Neural cell (in vitro differentiated cells): ENCODE data around the gene CDC25A. TPM values are rescaled to one million over a fixed set of nuclear protein-coding genes. Genes with fewer than 3 reads are reported as not detected.

Experiments
- H2AFZ ChIP-seq: fragments of 200-600, 300-800 bp; sonication (generic), shearing (Covaris generic); 2 replicates; pipeline ENCODE4 v1.6.0; 2014; ENCODE audit warnings: low read depth, mild to moderate bottlenecking, antibody characterized with exemption, low read length, moderate library complexity
- H3F3A ChIP-seq: fragments of 200-600 bp; shearing (Covaris generic); 2 replicates; pipeline ENCODE4 v1.6.1; 2016; ENCODE audit warnings: mild to moderate bottlenecking, moderate library complexity, mixed read lengths, antibody characterized with exemption, low read length; ENCODE audit not compliant: insufficient read depth, poor library complexity, severe bottlenecking
- H3K27ac ChIP-seq: fragments of 200-600, 300-800 bp; sonication (generic), shearing (Covaris generic); 2 replicates; pipeline ENCODE4 v1.5.1; 2014; ENCODE audit warnings: mild to moderate bottlenecking, low read length, moderate library complexity
- H3K27me3 ChIP-seq: fragments of 300-800, 200-600 bp; sonication (generic), shearing (Covaris generic); 2 replicates; pipeline ENCODE4 v1.6.0; 2014; ENCODE audit warnings: mild to moderate bottlenecking, low read depth, low read length, moderate library complexity; ENCODE audit not compliant: insufficient read depth
- H3K36me3 ChIP-seq: fragments of 300-800, 200-600 bp; sonication (generic), shearing (Covaris generic); 2 replicates; pipeline ENCODE4 v1.5.1; 2014; ENCODE audit warnings: mild to moderate bottlenecking, antibody characterized with exemption, low read length, moderate library complexity; ENCODE audit not compliant: insufficient read depth
- H3K4me2 ChIP-seq: fragments of 300-800, 200-600 bp; sonication (generic), shearing (Covaris generic); 2 replicates; pipeline ENCODE4 v1.6.0; 2014; ENCODE audit warnings: mild to moderate bottlenecking, low read length
- H3K4me3 ChIP-seq: fragments of 300-800, 200-600 bp; sonication (generic), shearing (Covaris generic); 2 replicates; pipeline ENCODE4 v1.5.1; 2014; ENCODE audit warnings: mild to moderate bottlenecking, low read length, moderate library complexity
- H3K79me2 ChIP-seq: fragments of 200-600 bp; shearing (Covaris generic); replicated peaks from 2 replicates; pipeline ENCODE4 v1.6.0; 2014; ENCODE audit warnings: mild to moderate bottlenecking, low read length, moderate library complexity; ENCODE audit not compliant: insufficient read depth
- H3K9ac ChIP-seq: fragments of 300-800, 200-600 bp; sonication (generic), shearing (Covaris generic); 2 replicates; pipeline ENCODE4 v1.6.1; 2016; ENCODE audit warnings: mild to moderate bottlenecking, low read length, mixed read lengths
- H3K9me2 ChIP-seq: fragments of 200-600 bp; shearing (Covaris generic); 2 replicates; pipeline ENCODE4 v1.6.1; 2016; ENCODE audit warnings: mild to moderate bottlenecking, low read length, mixed read lengths; ENCODE audit not compliant: insufficient read depth
- H3K9me3 ChIP-seq: fragments of 200-600, 300-800 bp; sonication (generic), shearing (Covaris generic); 2 replicates; pipeline ENCODE4 v1.6.1; 2016; ENCODE audit warnings: mild to moderate bottlenecking, mixed run types, low read length, moderate library complexity, mixed read lengths
- H4K20me1 ChIP-seq: fragments of 200-600 bp; shearing (Covaris generic); 2 replicates; pipeline ENCODE4 v1.6.1; 2016; ENCODE audit warnings: mild to moderate bottlenecking, mixed run types; ENCODE audit not compliant: insufficient read depth
- EP300 ChIP-seq: fragments of 450-650 bp; conservative IDR thresholded peaks from 2 replicates; pipeline ENCODE4 v1.6.1; 2014; ENCODE audit warnings: antibody characterized with exemption, mild to moderate bottlenecking, moderate library complexity; ENCODE audit not compliant: poor library complexity, severe bottlenecking
- EZH2 ChIP-seq: fragments of 200-600, 300-800 bp; shearing (Covaris generic), sonication (generic); IDR thresholded peaks from 2 replicates; pipeline ENCODE4 v1.6.1; 2014; ENCODE audit warnings: antibody characterized with exemption, low read length, borderline replicate concordance, mild to moderate bottlenecking; ENCODE audit not compliant: insufficient read depth, poor library complexity, severe bottlenecking
- MXI1 ChIP-seq: fragments of 450-650 bp; conservative IDR thresholded peaks from 2 replicates; pipeline ENCODE4 v1.6.1; 2014; ENCODE audit warnings: antibody characterized with exemption, mild to moderate bottlenecking; ENCODE audit not compliant: poor library complexity, severe bottlenecking
- POLR2AphosphoS5 ChIP-seq: IDR thresholded peaks from 2 replicates; pipeline ENCODE4 v1.6.1; 2012
- RAD21 ChIP-seq: fragments of 450-650 bp; conservative IDR thresholded peaks from 2 replicates; pipeline ENCODE4 v1.6.1; 2014; ENCODE audit warnings: antibody characterized with exemption, mild to moderate bottlenecking, moderate library complexity
- SMC3 ChIP-seq: fragments of 450-650 bp; conservative IDR thresholded peaks from 2 replicates; pipeline ENCODE4 v1.6.1; 2014; ENCODE audit warnings: antibody characterized with exemption, mild to moderate bottlenecking, moderate library complexity; ENCODE audit not compliant: poor library complexity
- TAF1 ChIP-seq: IDR thresholded peaks from 2 replicates; pipeline ENCODE4 v1.6.1; 2012; ENCODE audit warnings: low read depth
- polyA plus RNA-seq: library from polyadenylated mRNA; depleted of rRNA; stranded (reverse); fragments of >200 nt; gene quantifications from 2 replicates; pipeline ENCODE4 v1.2.3, GENCODE V29; 2014
- TF ChIP-seq, protein P1 (sequence below): fragments of 450-650 bp; IDR thresholded peaks from 2 replicates; pipeline ENCODE4 v1.5.1; 2014; ENCODE audit warnings: antibody characterized with exemption, mild to moderate bottlenecking, moderate library complexity; ENCODE audit not compliant: poor library complexity, severe bottlenecking
- TF ChIP-seq, protein P2 (sequence below): IDR thresholded peaks from 2 replicates; pipeline ENCODE4 v1.6.1; 2012; ENCODE audit warnings: borderline replicate concordance

Gene CDC25A
- polyA plus RNA-seq, 1 donor from 2014 or later = 12.3 TPM

DNA sequence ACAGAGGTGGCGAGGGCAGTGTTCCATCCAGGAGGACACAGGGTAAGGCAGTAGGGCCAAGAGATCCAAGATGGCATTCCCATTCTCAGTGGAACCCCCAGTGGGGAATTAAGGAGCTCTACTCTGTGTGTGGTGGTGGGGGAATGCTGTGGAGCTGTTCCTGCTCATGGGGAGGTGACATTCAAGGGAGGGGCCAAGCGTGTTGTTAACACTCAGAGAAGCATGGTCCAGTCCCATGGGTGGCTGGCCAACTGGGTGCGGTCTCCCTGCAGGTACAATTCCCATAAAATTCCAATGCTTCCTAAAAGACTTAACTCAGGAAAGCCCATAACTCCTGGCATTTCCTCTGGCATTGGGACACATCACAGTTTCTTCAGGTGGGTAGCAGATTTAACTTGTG, 37.4 kb upstream of the CDC25A start:
- Histone ChIP-seq H4K20me1 (no peaks in the 10 kb centered on the region), H3K36me3 (no peaks in the 10 kb centered on the region), H3F3A (no peaks in the 10 kb centered on the region), H3K27ac (no peak overlapping the region), H2AFZ (no peak overlapping the region), H3K9ac (no peak overlapping the region), H3K4me3 (no peak overlapping the region), H3K27me3 (no peaks in the 10 kb centered on the region), H3K79me2 (no peaks in the 10 kb centered on the region), H3K4me2 (no peak overlapping the region), H3K9me2 (no peaks in the 10 kb centered on the region), H3K9me3 (no peaks in the 10 kb centered on the region)
- TF ChIP-seq EP300 (no peak), RAD21 (no peak), EZH2 (no peak), TAF1 (no peak), SMC3 (no peak), MXI1 (no peak), POLR2AphosphoS5 (no peak)
- TF ChIP-seq, protein P1, sequence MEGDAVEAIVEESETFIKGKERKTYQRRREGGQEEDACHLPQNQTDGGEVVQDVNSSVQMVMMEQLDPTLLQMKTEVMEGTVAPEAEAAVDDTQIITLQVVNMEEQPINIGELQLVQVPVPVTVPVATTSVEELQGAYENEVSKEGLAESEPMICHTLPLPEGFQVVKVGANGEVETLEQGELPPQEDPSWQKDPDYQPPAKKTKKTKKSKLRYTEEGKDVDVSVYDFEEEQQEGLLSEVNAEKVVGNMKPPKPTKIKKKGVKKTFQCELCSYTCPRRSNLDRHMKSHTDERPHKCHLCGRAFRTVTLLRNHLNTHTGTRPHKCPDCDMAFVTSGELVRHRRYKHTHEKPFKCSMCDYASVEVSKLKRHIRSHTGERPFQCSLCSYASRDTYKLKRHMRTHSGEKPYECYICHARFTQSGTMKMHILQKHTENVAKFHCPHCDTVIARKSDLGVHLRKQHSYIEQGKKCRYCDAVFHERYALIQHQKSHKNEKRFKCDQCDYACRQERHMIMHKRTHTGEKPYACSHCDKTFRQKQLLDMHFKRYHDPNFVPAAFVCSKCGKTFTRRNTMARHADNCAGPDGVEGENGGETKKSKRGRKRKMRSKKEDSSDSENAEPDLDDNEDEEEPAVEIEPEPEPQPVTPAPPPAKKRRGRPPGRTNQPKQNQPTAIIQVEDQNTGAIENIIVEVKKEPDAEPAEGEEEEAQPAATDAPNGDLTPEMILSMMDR = no peak
- TF ChIP-seq, protein P2, sequence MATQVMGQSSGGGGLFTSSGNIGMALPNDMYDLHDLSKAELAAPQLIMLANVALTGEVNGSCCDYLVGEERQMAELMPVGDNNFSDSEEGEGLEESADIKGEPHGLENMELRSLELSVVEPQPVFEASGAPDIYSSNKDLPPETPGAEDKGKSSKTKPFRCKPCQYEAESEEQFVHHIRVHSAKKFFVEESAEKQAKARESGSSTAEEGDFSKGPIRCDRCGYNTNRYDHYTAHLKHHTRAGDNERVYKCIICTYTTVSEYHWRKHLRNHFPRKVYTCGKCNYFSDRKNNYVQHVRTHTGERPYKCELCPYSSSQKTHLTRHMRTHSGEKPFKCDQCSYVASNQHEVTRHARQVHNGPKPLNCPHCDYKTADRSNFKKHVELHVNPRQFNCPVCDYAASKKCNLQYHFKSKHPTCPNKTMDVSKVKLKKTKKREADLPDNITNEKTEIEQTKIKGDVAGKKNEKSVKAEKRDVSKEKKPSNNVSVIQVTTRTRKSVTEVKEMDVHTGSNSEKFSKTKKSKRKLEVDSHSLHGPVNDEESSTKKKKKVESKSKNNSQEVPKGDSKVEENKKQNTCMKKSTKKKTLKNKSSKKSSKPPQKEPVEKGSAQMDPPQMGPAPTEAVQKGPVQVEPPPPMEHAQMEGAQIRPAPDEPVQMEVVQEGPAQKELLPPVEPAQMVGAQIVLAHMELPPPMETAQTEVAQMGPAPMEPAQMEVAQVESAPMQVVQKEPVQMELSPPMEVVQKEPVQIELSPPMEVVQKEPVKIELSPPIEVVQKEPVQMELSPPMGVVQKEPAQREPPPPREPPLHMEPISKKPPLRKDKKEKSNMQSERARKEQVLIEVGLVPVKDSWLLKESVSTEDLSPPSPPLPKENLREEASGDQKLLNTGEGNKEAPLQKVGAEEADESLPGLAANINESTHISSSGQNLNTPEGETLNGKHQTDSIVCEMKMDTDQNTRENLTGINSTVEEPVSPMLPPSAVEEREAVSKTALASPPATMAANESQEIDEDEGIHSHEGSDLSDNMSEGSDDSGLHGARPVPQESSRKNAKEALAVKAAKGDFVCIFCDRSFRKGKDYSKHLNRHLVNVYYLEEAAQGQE = no peak

DNA sequence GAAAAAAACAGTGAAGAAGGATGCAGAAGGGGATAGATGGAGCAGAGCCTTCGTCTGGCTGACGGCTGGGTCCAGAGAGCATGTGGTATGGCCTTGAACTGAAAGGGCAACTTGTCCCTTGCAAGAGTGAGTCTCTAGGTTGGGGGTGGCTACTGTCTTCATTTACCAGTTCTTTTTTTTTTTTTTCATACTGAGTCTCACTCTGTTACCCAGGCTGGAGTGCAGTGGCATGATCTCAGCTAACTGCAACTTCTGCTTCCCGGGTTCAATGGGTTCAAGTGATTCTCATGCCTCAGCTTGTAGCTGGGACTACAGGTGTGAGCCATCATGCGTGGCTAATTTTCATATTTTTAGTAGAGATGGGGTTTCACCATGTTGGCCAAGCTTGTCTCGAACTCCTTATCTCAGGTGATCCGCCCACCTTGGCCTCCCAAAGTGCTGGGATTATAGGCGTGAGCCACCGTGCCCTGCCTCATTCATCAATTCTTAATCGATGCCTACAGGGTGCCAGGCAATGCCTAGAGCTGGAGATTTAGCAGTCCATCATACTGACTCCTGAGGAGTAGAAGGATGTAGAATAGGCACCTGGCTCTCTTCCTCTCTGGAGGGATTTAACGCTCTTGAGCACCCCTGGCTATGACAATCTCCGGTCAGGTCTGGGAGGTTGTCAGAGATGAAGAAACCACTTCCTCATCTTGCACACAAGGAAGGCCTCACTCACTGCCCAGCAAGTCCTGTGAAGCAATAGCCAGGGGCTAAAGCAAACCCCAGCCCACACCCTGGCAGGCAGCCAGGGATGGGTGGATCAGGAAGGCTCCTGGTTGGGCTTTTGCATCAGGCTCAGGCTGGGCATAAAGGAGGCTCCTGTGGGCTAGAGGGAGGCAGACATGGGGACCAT, 34.6 kb upstream of the CDC25A start, which contains the start of gene CAMP:
CAMP (plus strand) TSS at position 880 of the 898 bp plus-strand sequence; CDS start at position 897, 17 bp downstream.
- Histone ChIP-seq H3K27ac (no peak within 1 kb of the TSS), H3K9me3 (no peaks in the 10 kb centered on the region), H3F3A (no peaks in the 10 kb centered on the region), H3K79me2 (no peaks in the 10 kb centered on the region), H2AFZ (no peak within 1 kb of the TSS), H3K27me3 (no peaks in the 10 kb centered on the region), H3K4me2 (no peak within 1 kb of the TSS), H4K20me1 (no peaks in the 10 kb centered on the region), H3K9me2 (no peaks in the 10 kb centered on the region), H3K4me3 (no peak within 1 kb of the TSS), H3K9ac (no peak within 1 kb of the TSS), H3K36me3 (no peaks in the 10 kb centered on the region)
- TF ChIP-seq TAF1 (no peak), EZH2 (no peak), RAD21 (no peak), MXI1 (no peak), EP300 (no peak), POLR2AphosphoS5 (no peak), SMC3 (no peak)
- TF ChIP-seq, protein P2 = no peak
- TF ChIP-seq, protein P1 = no peak
